HG03108 (cell line): Measurements from ENCODE around the gene SREBF2.

Experiments
- ATAC-seq: cut with Tn5 transposase; IDR thresholded peaks from one replicate; pipeline ENCODE4 v1.9.1; 2021; ENCODE audit warnings: moderate library complexity; ENCODE audit not compliant: unreplicated experiment

The SREBF2 gene

GRCh38 chr22:41917903-41918791 is 85.2 kb downstream of the SREBF2 start:
- no peak for ATAC-seq

GRCh38 chr22:41919357-41920224 is 86.7 kb downstream of the SREBF2 start:
- ATAC-seq = peak; percentile 44

GRCh38 chr22:41920271-41920976 is 87.5 kb downstream of the SREBF2 start:
- peak; percentile 17 for ATAC-seq

GRCh38 chr22:41922328-41922727 is 89.4 kb downstream of the SREBF2 start:
- ATAC-seq = no peak

GRCh38 chr22:41922940-41923594 is 90.2 kb downstream of the SREBF2 start:
- no peak for ATAC-seq

- no peak for ATAC-seq
These were observed 90.8 kb downstream of the SREBF2 start for GRCh38 chr22:41923595-41924276.

- peak; percentile 32 for ATAC-seq
These were observed 93.0 kb downstream of the SREBF2 start for GRCh38 chr22:41925783-41926460.

- no peak for ATAC-seq
These were observed 94.9 kb downstream of the SREBF2 start for GRCh38 chr22:41927813-41928212.

- no peak for ATAC-seq
These were observed 95.9 kb downstream of the SREBF2 start for GRCh38 chr22:41928593-41929417.

GRCh38 chr22:41929418-41929810 is 96.5 kb downstream of the SREBF2 start:
- ATAC-seq = no peak

GRCh38 chr22:41931701-41932269 is 98.9 kb downstream of the SREBF2 start:
- ATAC-seq = peak; percentile 23

GRCh38 chr22:41932353-41932752 is 99.4 kb downstream of the SREBF2 start:
- no peak for ATAC-seq

GRCh38 chr22:41933411-41934177 is 100.7 kb downstream of the SREBF2 start:
- no peak for ATAC-seq

GRCh38 chr22:41934284-41935014 is 101.5 kb downstream of the SREBF2 start:
- ATAC-seq = no peak

- no peak for ATAC-seq
These were observed 102.1 kb downstream of the SREBF2 start for GRCh38 chr22:41935015-41935351.

- no peak for ATAC-seq
These were observed 102.6 kb downstream of the SREBF2 start for GRCh38 chr22:41935509-41935908.

GRCh38 chr22:41936894-41937169 is 103.9 kb downstream of the SREBF2 start:
- no peak for ATAC-seq
